B cell (primary cell): ENCODE measurements around the gene AGR3. TPM values are rescaled to one million over a fixed set of nuclear protein-coding genes. Genes with fewer than 3 reads are reported as not detected.

Experiments
- ATAC-seq: fragments of 200-7000 bp; cut with Tn5 transposase; one replicate; pipeline ENCODE4 v1.10.0; 2021; ENCODE audit warnings: low read depth, mild to moderate bottlenecking, moderate number of reproducible peaks, moderate library complexity
- CTCF ChIA-PET: fragments of 350-600 bp; sonication (Branson Sonifier 250); formaldehyde crosslinking; loops from one replicate; lab custom pipeline; 2021; ENCODE audit warnings: antibody characterized with exemption, inconsistent platforms; lab: Charles Lee
- POLR2A ChIA-PET: fragments of 350-600 bp; sonication (Branson Sonifier 250); formaldehyde crosslinking; loops from one replicate; lab custom pipeline; 2021; ENCODE audit warnings: antibody characterized with exemption; lab: Charles Lee
- DNase-seq: peaks from one replicate; pipeline ENCODE4 v3.0.0; 2013
- H2AFZ ChIP-seq: 2 replicates; pipeline ENCODE4 v1.6.1; 2012; ENCODE audit warnings: mild to moderate bottlenecking, low read depth, low read length; ENCODE audit not compliant: insufficient read depth, poor library complexity, severe bottlenecking
- H3K27ac ChIP-seq, 2 donors: 1 replicate in 1 of 2; 2 replicates in 1 of 2; pipeline ENCODE4 v1.5.1; 2012 to 2013; ENCODE audit warnings: low read length in 2 of 2, mild to moderate bottlenecking in 2 of 2, moderate library complexity in 1 of 2
- H3K27me3 ChIP-seq, 4 experiments: fragments of 200-600 bp in 1 of 4; sonication (generic) in 1 of 4; replicated peaks in 1 of 4; 1 replicate in 2 of 4; 2 replicates in 2 of 4; pipeline versions ENCODE4 v1.6.1 to v1.7.0; 2013 to 2016; ENCODE audit warnings: low read length in 3 of 4, mild to moderate bottlenecking in 2 of 4, mixed read lengths in 1 of 4, moderate library complexity in 1 of 4; ENCODE audit not compliant: insufficient read depth in 4 of 4, control insufficient read depth in 3 of 4; ENCODE audit errors: control extremely low read depth in 1 of 4
- H3K36me3 ChIP-seq, 2 experiments: replicated peaks in 1 of 2; 1 replicate in 1 of 2; 2 replicates in 1 of 2; pipeline versions ENCODE4 v1.6.1 to v1.7.1; 2013; ENCODE audit warnings: low read length in 1 of 2; ENCODE audit not compliant: insufficient read depth in 2 of 2, control insufficient read depth in 1 of 2; ENCODE audit errors: control extremely low read depth in 1 of 2, extremely low read depth in 1 of 2
- H3K4me1 ChIP-seq, 2 donors: fragments of 200-600 bp in 1 of 2; sonication (generic) in 1 of 2; 1 replicate in 1 of 2; 2 replicates in 1 of 2; pipeline versions ENCODE4 v1.5.1 to v1.6.1; 2013 to 2017; ENCODE audit warnings: low read length in 2 of 2; ENCODE audit not compliant: control insufficient read depth in 2 of 2, insufficient read depth in 2 of 2
- H3K4me2 ChIP-seq: replicated peaks from 2 replicates; pipeline ENCODE3; 2012; ENCODE audit warnings: mild to moderate bottlenecking, low read depth, low read length; ENCODE audit not compliant: poor library complexity, severe bottlenecking
- H3K4me3 ChIP-seq, 5 experiments: fragments of 200-600 bp in 1 of 5; sonication (generic) in 1 of 5; 1 replicate in 3 of 5; 2 replicates in 2 of 5; pipeline versions ENCODE4 v1.5.1 to v1.7.0; 2011 to 2016; ENCODE audit warnings: low read length in 4 of 5, mild to moderate bottlenecking in 4 of 5, low read depth in 2 of 5, control low read depth in 1 of 5, moderate library complexity in 1 of 5; ENCODE audit not compliant: insufficient read depth in 1 of 5; ENCODE audit errors: control extremely low read depth in 1 of 5, extremely low read depth in 1 of 5
- H3K79me2 ChIP-seq: fragments of 200-600 bp; sonication (generic); one replicate; pipeline ENCODE4 v1.6.0; 2016; ENCODE audit warnings: low read length; ENCODE audit not compliant: control insufficient read depth, insufficient read depth
- H3K9ac ChIP-seq: fragments of 200-600 bp; sonication (generic); 2 replicates; pipeline ENCODE4 v1.6.1; 2017; ENCODE audit warnings: mild to moderate bottlenecking, low read length, moderate library complexity
- H3K9me3 ChIP-seq, 3 donors: one replicate each; pipeline versions ENCODE4 v1.6.1 to v1.7.1; 2013; ENCODE audit warnings: low read length in 2 of 3; ENCODE audit not compliant: control insufficient read depth in 2 of 3, insufficient read depth in 1 of 3; ENCODE audit errors: control extremely low read depth in 1 of 3
- H4K20me1 ChIP-seq: 2 replicates; pipeline ENCODE4 v1.6.0; 2012; ENCODE audit warnings: mild to moderate bottlenecking, low read length; ENCODE audit not compliant: insufficient read depth, control insufficient read depth, poor library complexity, severe bottlenecking
- H3K27ac Mint-ChIP-seq: one replicate; pipeline ENCODE4 v1.8.0; 2021; ENCODE audit warnings: mixed read lengths
- H3K27me3 Mint-ChIP-seq: one replicate; pipeline ENCODE4 v1.8.0; 2021; ENCODE audit warnings: mixed read lengths
- H3K4me1 Mint-ChIP-seq: one replicate; pipeline ENCODE4 v1.8.0; 2021; ENCODE audit warnings: mixed read lengths
- H3K4me3 Mint-ChIP-seq: one replicate; pipeline ENCODE4 v1.8.0; 2021; ENCODE audit warnings: mixed read lengths
- H3K9me3 Mint-ChIP-seq: one replicate; pipeline ENCODE4 v1.8.0; 2022; ENCODE audit warnings: mixed read lengths; ENCODE audit not compliant: insufficient read depth
- EZH2 ChIP-seq: IDR thresholded peaks from 2 replicates; pipeline ENCODE4 v1.6.1; 2012; ENCODE audit warnings: borderline replicate concordance, low read depth, mild to moderate bottlenecking, moderate library complexity, low read length; ENCODE audit not compliant: insufficient read depth, poor library complexity, severe bottlenecking
- WGBS: methylation state at CpG from one replicate; pipeline ENCODE4 v1.1.5; 2013; ENCODE audit warnings: missing lambda C conversion rate; ENCODE audit not compliant: insufficient coverage; 5-methylcytosine and 5-hydroxymethylcytosine counted together
- intact Hi-C: fragments of 100-400 bp; cut with micrococcal nuclease; formaldehyde crosslinking; loops from one replicate; pipeline ENCODE4 v1.10.0; 2022
- polyA plus RNA-seq: library from polyadenylated mRNA; depleted of rRNA; stranded (reverse); fragments of >200 nt; gene quantifications from 2 replicates; pipeline ENCODE4 v1.2.3, GENCODE V29; 2012
- total RNA-seq, 2 donors: library from RNA; stranded (reverse); fragments of 120-200 nt in 1 of 2; gene quantifications; 1 replicate in 1 of 2; 2 replicates in 1 of 2; pipeline versions ENCODE4 v1.2.3 to v1.2.4, GENCODE V29; 2013 to 2022
- TF ChIP-seq, protein P1 (sequence below): fragments of 200-600 bp; IDR thresholded peaks from one replicate; pipeline ENCODE4 v1.8.0; 2022; ENCODE audit warnings: antibody characterized with exemption, mild to moderate bottlenecking

Gene AGR3
- total and polyA plus RNA-seq, 2 donors (not counting 1 experiment from before 2014, with no cell fraction given): not detected

DNA sequence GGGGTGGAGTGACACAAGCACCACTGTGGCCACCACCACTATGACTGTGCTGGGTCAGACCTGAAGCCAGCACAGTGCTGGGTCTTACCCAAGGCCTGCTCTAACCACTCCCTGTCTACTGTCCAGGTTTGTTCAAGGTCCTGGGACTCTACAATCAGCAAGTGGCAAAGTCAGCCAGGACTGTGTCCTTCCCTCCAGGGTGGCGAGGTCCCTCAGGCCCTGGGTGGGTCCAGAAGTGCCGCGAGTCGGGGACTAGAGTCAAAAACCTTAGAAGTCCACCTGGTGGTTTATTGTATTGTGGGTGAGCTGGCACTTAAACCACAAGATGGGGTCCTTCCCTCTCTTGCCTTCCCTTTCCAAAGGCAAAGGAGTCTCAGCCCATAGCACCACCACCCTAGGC is 30.8 kb upstream of the AGR3 start:
- Mint-ChIP-seq H3K27ac (no peak overlapping the region), H3K4me1 (peaks cover 7% of the 10 kb centered on the region), H3K27me3 (peaks cover 3% of the 10 kb centered on the region), H3K4me3 (no peak overlapping the region), H3K9me3 (peaks cover 4% of the 10 kb centered on the region)
- ChIA-PET POLR2A (no interaction called here), CTCF (interaction anchor here (2.4 kb wide), 1 partner anchor 217 kb away, joined by 11 read pairs; no protein-coding TSS in a partner anchor)
- intact Hi-C loops: no loop called here
- ATAC-seq: no peak
- H3K9me3 ChIP-seq: peaks cover 0 to 6% (median 0%) of the 10 kb centered on the region in 3 donors
- H3K79me2 ChIP-seq: no peaks in the 10 kb centered on the region
- TF ChIP-seq EZH2: no peak
- TF ChIP-seq, protein P1, sequence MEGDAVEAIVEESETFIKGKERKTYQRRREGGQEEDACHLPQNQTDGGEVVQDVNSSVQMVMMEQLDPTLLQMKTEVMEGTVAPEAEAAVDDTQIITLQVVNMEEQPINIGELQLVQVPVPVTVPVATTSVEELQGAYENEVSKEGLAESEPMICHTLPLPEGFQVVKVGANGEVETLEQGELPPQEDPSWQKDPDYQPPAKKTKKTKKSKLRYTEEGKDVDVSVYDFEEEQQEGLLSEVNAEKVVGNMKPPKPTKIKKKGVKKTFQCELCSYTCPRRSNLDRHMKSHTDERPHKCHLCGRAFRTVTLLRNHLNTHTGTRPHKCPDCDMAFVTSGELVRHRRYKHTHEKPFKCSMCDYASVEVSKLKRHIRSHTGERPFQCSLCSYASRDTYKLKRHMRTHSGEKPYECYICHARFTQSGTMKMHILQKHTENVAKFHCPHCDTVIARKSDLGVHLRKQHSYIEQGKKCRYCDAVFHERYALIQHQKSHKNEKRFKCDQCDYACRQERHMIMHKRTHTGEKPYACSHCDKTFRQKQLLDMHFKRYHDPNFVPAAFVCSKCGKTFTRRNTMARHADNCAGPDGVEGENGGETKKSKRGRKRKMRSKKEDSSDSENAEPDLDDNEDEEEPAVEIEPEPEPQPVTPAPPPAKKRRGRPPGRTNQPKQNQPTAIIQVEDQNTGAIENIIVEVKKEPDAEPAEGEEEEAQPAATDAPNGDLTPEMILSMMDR: no peak
- no peak overlapping the region for H3K27ac ChIP-seq
- H3K4me1 ChIP-seq: peaks cover 3 to 8% of the 10 kb centered on the region in 2 donors
- H3K36me3 ChIP-seq: no peaks in the 10 kb centered on the region
- H2AFZ ChIP-seq: no peak overlapping the region
- no peak overlapping the region for H3K9ac ChIP-seq
- H3K4me2 ChIP-seq: no peak overlapping the region
- no peak overlapping the region for H3K4me3 ChIP-seq
- DNase-seq: no peak
- H4K20me1 ChIP-seq: no peaks in the 10 kb centered on the region
- WGBS: 100% methylated on average over 2 of the region's 4 CpGs
- H3K27me3 ChIP-seq: no peaks in the 10 kb centered on the region

DNA sequence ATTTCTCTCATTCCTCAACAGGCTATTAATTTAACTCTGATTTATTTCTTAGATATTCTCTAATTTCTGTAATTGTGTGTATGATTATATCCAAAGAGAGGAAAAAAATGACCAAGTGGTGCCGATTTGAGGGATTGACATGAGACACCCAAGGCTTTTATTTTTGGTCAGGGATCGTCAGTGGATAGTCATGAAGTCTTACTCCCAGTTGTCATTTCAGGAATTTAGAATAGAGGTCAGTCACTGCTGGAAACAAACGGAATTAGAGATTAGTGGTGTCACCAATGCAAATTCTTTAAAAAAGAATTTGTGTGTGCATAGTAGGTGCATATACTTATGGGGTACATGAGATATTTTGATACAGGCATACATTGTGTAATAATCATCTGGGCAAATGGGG is 26.8 kb upstream of the AGR3 start:
- Mint-ChIP-seq H3K27ac (no peak overlapping the region), H3K27me3 (peaks cover 3% of the 10 kb centered on the region), H3K4me3 (no peak overlapping the region), H3K4me1 (no peaks in the 10 kb centered on the region), H3K9me3 (peaks cover 4% of the 10 kb centered on the region)
- H3K9ac ChIP-seq: no peak overlapping the region
- no peaks in the 10 kb centered on the region for H3K4me1 ChIP-seq
- ChIA-PET CTCF (interaction anchor here (1.1 kb wide), 1 partner anchor 107 kb away, joined by 3 read pairs; no protein-coding TSS in a partner anchor), POLR2A (no interaction called here)
- 100% methylated on average over 2 of the region's 3 CpGs for WGBS
- no peaks in the 10 kb centered on the region for H3K36me3 ChIP-seq
- intact Hi-C loops: no loop called here
- TF ChIP-seq EZH2: no peak
- TF ChIP-seq, protein P1: no peak
- no peak overlapping the region for H3K4me3 ChIP-seq
- no peaks in the 10 kb centered on the region for H4K20me1 ChIP-seq
- DNase-seq (no peak), ATAC-seq (no peak)
- H3K9me3 ChIP-seq: peaks cover 0 to 6% (median 0%) of the 10 kb centered on the region in 3 donors
- no peak overlapping the region for H2AFZ ChIP-seq
- no peaks in the 10 kb centered on the region for H3K27me3 ChIP-seq
- no peak overlapping the region for H3K27ac ChIP-seq
- no peaks in the 10 kb centered on the region for H3K79me2 ChIP-seq
- H3K4me2 ChIP-seq: no peak overlapping the region
